ENCODE data around the gene ADCY9. TPM values are rescaled to one million over a fixed set of nuclear protein-coding genes. Genes with fewer than 3 reads are reported as not detected.

Gene ADCY9
- total and polyA plus RNA-seq, 2 donors (not counting 1 experiment from before 2014, with no cell fraction given), result 1.7 to 2.1 TPM

- H3K4me1 ChIP-seq (ENCODE audit: control insufficient read depth in 2 of 2, insufficient read depth in 2 of 2, low read length in 2 of 2), result no peaks in the 10 kb centered on the region
- DNase-seq, result no peak
- H3K9me3 ChIP-seq (ENCODE audit: control extremely low read depth in 1 of 3, control insufficient read depth in 2 of 3, insufficient read depth in 1 of 3, low read length in 2 of 3), result peaks cover 0 to 5% (median under 1%) of the 10 kb centered on the region in 3 donors
- H3K27ac ChIP-seq (ENCODE audit: low read length in 2 of 2), result no peak overlapping the region
- no peak overlapping the region for H3K4me3 ChIP-seq (ENCODE audit: control extremely low read depth in 1 of 5, extremely low read depth in 1 of 5, insufficient read depth in 1 of 5, low read depth in 2 of 5, low read length in 4 of 5)
- H3K9ac ChIP-seq (ENCODE audit: low read length), result no peak overlapping the region
- H3K36me3 ChIP-seq (replicated peaks in 1 of 2; ENCODE audit: control extremely low read depth in 1 of 2, control insufficient read depth in 1 of 2, extremely low read depth in 1 of 2, insufficient read depth in 2 of 2, low read length in 1 of 2), result no peaks in the 10 kb centered on the region
- TF ChIP-seq EZH2 (IDR thresholded peaks at IDR 0.05; ENCODE audit: borderline replicate concordance, insufficient read depth, low read depth, low read length, poor library complexity, severe bottlenecking) (no peak), CTCF (IDR thresholded peaks at IDR 0.05) (no peak)
- no peak for ATAC-seq (ENCODE audit: low read depth)
- no peak overlapping the region for H3K27ac Mint-ChIP-seq
- H4K20me1 ChIP-seq (ENCODE audit: control insufficient read depth, insufficient read depth, low read length, poor library complexity, severe bottlenecking), result no peaks in the 10 kb centered on the region
- intact Hi-C loops (cut with micrococcal nuclease), result no loop called here
- ChIA-PET POLR2A (no interaction called here), CTCF (no interaction called here)
- H3K27me3 Mint-ChIP-seq, result peaks cover 23% of the 10 kb centered on the region
- no peak overlapping the region for H3K4me2 ChIP-seq (replicated peaks; ENCODE audit: low read depth, low read length, poor library complexity, severe bottlenecking)
- no peaks in the 10 kb centered on the region for H3K9me3 Mint-ChIP-seq (ENCODE audit: insufficient read depth)
- no peak overlapping the region for H2AFZ ChIP-seq (ENCODE audit: insufficient read depth, low read depth, low read length, poor library complexity, severe bottlenecking)
- no CpG with 5 or more reads among the region's 1 CpG for WGBS (ENCODE audit: insufficient coverage)
- no peak overlapping the region for H3K4me3 Mint-ChIP-seq
- no peaks in the 10 kb centered on the region for H3K4me1 Mint-ChIP-seq
- H3K27me3 ChIP-seq (replicated peaks in 1 of 4; ENCODE audit: control extremely low read depth in 1 of 4, control insufficient read depth in 3 of 4, insufficient read depth in 4 of 4, low read length in 3 of 4), result peaks cover 0 to 5% (median 0%) of the 10 kb centered on the region in 4 experiments
- no peaks in the 10 kb centered on the region for H3K79me2 ChIP-seq (ENCODE audit: control insufficient read depth, insufficient read depth, low read length)
Measured at GRCh38 chr16:4135537-4135936, 19.3 kb upstream of the ADCY9 start.

GRCh38 chr16:4133897-4134372, 17.7 kb upstream of the ADCY9 start:
- Histone ChIP-seq H3K79me2 (ENCODE audit: control insufficient read depth, insufficient read depth, low read length) (no peaks in the 10 kb centered on the region), H2AFZ (ENCODE audit: insufficient read depth, low read depth, low read length, poor library complexity, severe bottlenecking) (no peak overlapping the region), H3K4me2 (replicated peaks; ENCODE audit: low read depth, low read length, poor library complexity, severe bottlenecking) (no peak overlapping the region), H3K36me3 (replicated peaks in 1 of 2; ENCODE audit: control extremely low read depth in 1 of 2, control insufficient read depth in 1 of 2, extremely low read depth in 1 of 2, insufficient read depth in 2 of 2, low read length in 1 of 2) (no peaks in the 10 kb centered on the region), H4K20me1 (ENCODE audit: control insufficient read depth, insufficient read depth, low read length, poor library complexity, severe bottlenecking) (no peaks in the 10 kb centered on the region), H3K9me3 (ENCODE audit: control extremely low read depth in 1 of 3, control insufficient read depth in 2 of 3, insufficient read depth in 1 of 3, low read length in 2 of 3) (peaks cover 0 to 10% (median 2%) of the 10 kb centered on the region in 3 donors), H3K27ac (ENCODE audit: low read length in 2 of 2) (no peak overlapping the region), H3K4me1 (ENCODE audit: control insufficient read depth in 2 of 2, insufficient read depth in 2 of 2, low read length in 2 of 2) (no peaks in the 10 kb centered on the region), H3K9ac (ENCODE audit: low read length) (no peak overlapping the region), H3K4me3 (ENCODE audit: control extremely low read depth in 1 of 5, extremely low read depth in 1 of 5, insufficient read depth in 1 of 5, low read depth in 2 of 5, low read length in 4 of 5) (no peak overlapping the region), H3K27me3 (replicated peaks in 1 of 4; ENCODE audit: control extremely low read depth in 1 of 4, control insufficient read depth in 3 of 4, insufficient read depth in 4 of 4, low read length in 3 of 4) (peaks cover 0 to 10% (median 0%) of the 10 kb centered on the region in 4 experiments)
- no peak for DNase-seq
- Mint-ChIP-seq H3K9me3 (ENCODE audit: insufficient read depth) (no peaks in the 10 kb centered on the region), H3K4me3 (no peak overlapping the region), H3K27me3 (peaks cover 29% of the 10 kb centered on the region), H3K27ac (no peak overlapping the region), H3K4me1 (no peaks in the 10 kb centered on the region)
- intact Hi-C loops (cut with micrococcal nuclease), result no loop called here
- WGBS (ENCODE audit: insufficient coverage), result 89% methylated on average over 9 of the region's 10 CpGs
- TF ChIP-seq CTCF (IDR thresholded peaks at IDR 0.05) (no peak), EZH2 (IDR thresholded peaks at IDR 0.05; ENCODE audit: borderline replicate concordance, insufficient read depth, low read depth, low read length, poor library complexity, severe bottlenecking) (no peak)
- ChIA-PET CTCF (no interaction called here), POLR2A (no interaction called here)
- ATAC-seq (ENCODE audit: low read depth), result no peak

Measured in B cell (primary cell).